A673 (cell line): ENCODE results near the gene TRPC6. TPM values are rescaled to one million over a fixed set of nuclear protein-coding genes. Genes with fewer than 3 reads are reported as not detected.

ENCODE experiments used
- BruUV-seq: library from RNA; stranded (reverse); fragments of 400-500 nt; replicated peaks from 2 replicates; lab custom pipeline; 2021; lab: Mats Ljungman, UMichigan
- CTCF ChIA-PET: fragments of 300-600 bp; sonication (Branson Sonifier 250); formaldehyde crosslinking; loops from one replicate; lab custom pipeline; 2022; ENCODE audit warnings: antibody characterized with exemption; lab: Charles Lee
- POLR2A ChIA-PET: fragments of 300-600 bp; sonication (Branson Sonifier 250); formaldehyde crosslinking; loops from one replicate; lab custom pipeline; 2022; ENCODE audit warnings: antibody characterized with exemption; ENCODE audit not compliant: low non-redundant PET; lab: Charles Lee
- DNase-seq: peaks from one replicate; pipeline ENCODE4 v3.0.0-alpha.2; 2015; ENCODE audit warnings: low spot score
- H3K27ac ChIP-seq: fragments of 200-600 bp; sonication (generic); 2 replicates; pipeline ENCODE4 v1.5.1; 2016; ENCODE audit warnings: mixed run types, low read depth, mild to moderate bottlenecking, mixed read lengths, antibody characterized with exemption, low read length; ENCODE audit not compliant: poor library complexity, severe bottlenecking
- H3K27me3 ChIP-seq: fragments of 200-600 bp; sonication (generic); replicated peaks from 2 replicates; pipeline ENCODE4 v1.6.1; 2017; ENCODE audit warnings: mixed run types, low read depth, mild to moderate bottlenecking, mixed read lengths, antibody characterized with exemption, low read length; ENCODE audit not compliant: insufficient read depth, poor library complexity
- H3K36me3 ChIP-seq: fragments of 200-600 bp; sonication (generic); 2 replicates; pipeline ENCODE4 v1.6.1; 2016; ENCODE audit warnings: mixed run types, mild to moderate bottlenecking, mixed read lengths, antibody characterized with exemption, low read length; ENCODE audit not compliant: insufficient read depth, poor library complexity, severe bottlenecking
- H3K4me1 ChIP-seq: fragments of 200-600 bp; sonication (generic); 2 replicates; pipeline ENCODE4 v1.6.1; 2017; ENCODE audit warnings: mixed run types, mild to moderate bottlenecking, mixed read lengths, antibody characterized with exemption, low read length; ENCODE audit not compliant: insufficient read depth, poor library complexity, severe bottlenecking
- H3K4me3 ChIP-seq: fragments of 200-600 bp; sonication (generic); 2 replicates; pipeline ENCODE4 v1.5.1; 2016; ENCODE audit warnings: low read depth, mixed run types, mild to moderate bottlenecking, mixed read lengths, low read length; ENCODE audit not compliant: poor library complexity, severe bottlenecking
- H3K9me3 ChIP-seq: fragments of 200-600 bp; sonication (generic); 2 replicates; pipeline ENCODE4 v1.6.1; 2016; ENCODE audit warnings: mixed run types, low read depth, mild to moderate bottlenecking, mixed read lengths, antibody characterized with exemption, low read length; ENCODE audit not compliant: poor library complexity, severe bottlenecking
- CTCF ChIP-seq: fragments of 300-800, 200-600 bp; sonication (generic); conservative IDR thresholded peaks from 2 replicates; pipeline ENCODE4 v1.5.1; 2017; ENCODE audit warnings: low read depth, mild to moderate bottlenecking, antibody characterized with exemption, low read length, moderate library complexity, mixed read lengths
- EZH2 ChIP-seq: fragments of 200-600 bp; sonication (generic); IDR thresholded peaks from 2 replicates; pipeline ENCODE4 v1.6.1; 2017; ENCODE audit warnings: borderline replicate concordance, low read depth, mild to moderate bottlenecking, mixed read lengths, antibody characterized with exemption, low read length; ENCODE audit not compliant: poor library complexity, severe bottlenecking
- intact Hi-C: fragments of 100-400 bp; cut with micrococcal nuclease; formaldehyde crosslinking; loops from one replicate; pipeline ENCODE4 v1.10.0; 2022; ENCODE audit not compliant: unreplicated experiment
- total RNA-seq: library from RNA; stranded (reverse); gene quantifications from 2 replicates; pipeline ENCODE4 v1.2.3, GENCODE V29; 2021

The TRPC6 gene
- total RNA-seq, 1 experiment from 2014 or later = not detected

- H3K4me1 ChIP-seq = no peaks in the 10 kb centered on the region
- no peaks in the 10 kb centered on the region for H3K36me3 ChIP-seq
- CTCF ChIA-PET = no interaction called here
- H3K27ac ChIP-seq = no peak overlapping the region
- intact Hi-C loops = no loop called here
- peaks cover 6% of the 10 kb centered on the region for H3K27me3 ChIP-seq
- no peak overlapping the region for H3K4me3 ChIP-seq
- H3K9me3 ChIP-seq = no peaks in the 10 kb centered on the region
- POLR2A ChIA-PET = no interaction called here
- DNase-seq = no peak
- BruUV-seq = no TSS peak
- TF ChIP-seq CTCF (no peak), EZH2 (no peak)
These were observed 73.9 kb downstream of the TRPC6 start for GRCh38 chr11:101509922-101510321.

DNA sequence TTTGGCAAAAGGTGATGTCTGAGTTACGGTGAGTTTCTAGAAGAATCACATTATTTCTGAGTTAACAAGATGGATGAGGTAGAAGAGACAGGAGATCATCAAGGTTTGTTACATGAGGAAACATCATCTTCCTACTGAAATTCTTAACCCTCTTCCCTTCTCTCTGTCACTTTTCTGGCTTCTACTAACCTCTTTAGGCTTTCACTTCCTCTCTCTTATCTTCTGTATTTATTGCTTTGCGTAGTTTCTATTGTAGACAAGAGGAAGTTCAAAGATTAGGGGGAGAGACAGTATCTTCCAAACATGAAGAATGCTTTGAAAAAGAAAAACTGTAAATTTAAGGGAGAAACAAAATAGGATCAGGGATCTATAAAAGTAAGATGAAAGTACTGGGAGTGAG is 75.4 kb downstream of the TRPC6 start:
- no TSS peak for BruUV-seq
- CTCF ChIA-PET = interaction anchor here (0.7 kb wide), 1 partner anchor 472 kb away, joined by 3 read pairs; no protein-coding TSS in a partner anchor
- no peak for TF ChIP-seq EZH2
- TF ChIP-seq CTCF = no peak
- intact Hi-C loops = no loop called here
- Histone ChIP-seq H3K4me1 (no peaks in the 10 kb centered on the region), H3K4me3 (no peak overlapping the region), H3K27me3 (no peaks in the 10 kb centered on the region), H3K36me3 (no peaks in the 10 kb centered on the region), H3K9me3 (no peaks in the 10 kb centered on the region), H3K27ac (no peak overlapping the region)
- DNase-seq = no peak
- POLR2A ChIA-PET = no interaction called here

GRCh38 chr11:101498891-101499290 is 84.9 kb downstream of the TRPC6 start:
- H3K4me1 ChIP-seq = no peaks in the 10 kb centered on the region
- no peaks in the 10 kb centered on the region for H3K36me3 ChIP-seq
- H3K4me3 ChIP-seq = no peak overlapping the region
- DNase-seq = no peak
- intact Hi-C loops = no loop called here
- CTCF ChIA-PET = no interaction called here
- BruUV-seq = no TSS peak
- no peaks in the 10 kb centered on the region for H3K27me3 ChIP-seq
- POLR2A ChIA-PET = no interaction called here
- no peaks in the 10 kb centered on the region for H3K9me3 ChIP-seq
- no peak for TF ChIP-seq CTCF
- no peak for TF ChIP-seq EZH2
- no peak overlapping the region for H3K27ac ChIP-seq
